Liver (tissue), 9 donors: Measurements from ENCODE around the gene EIF4E3. TPM values are rescaled to one million over a fixed set of nuclear protein-coding genes. Genes with fewer than 3 reads are reported as not detected.
A peak's percentile ranks its signal among the peaks of the same experiment; 100 is the strongest.

Experiments used
- DNase-seq: peaks from one replicate; pipeline ENCODE4 v3.0.0-alpha.2; 2017; ENCODE audit warnings: low spot score
- H3K27ac ChIP-seq, 2 donors: one replicate each; pipeline ENCODE4 v1.7.0; 2013; ENCODE audit warnings: inconsistent platforms in 2 of 2, low read length in 2 of 2, control low read depth in 1 of 2, low read depth in 1 of 2, mild to moderate bottlenecking in 1 of 2
- H3K27me3 ChIP-seq, 4 donors: one replicate each; pipeline versions ENCODE4 v1.6.1 to v1.7.0; 2013; ENCODE audit warnings: low read length in 3 of 4, inconsistent platforms in 1 of 4, mild to moderate bottlenecking in 1 of 4, moderate library complexity in 1 of 4; ENCODE audit not compliant: control insufficient read depth in 4 of 4, insufficient read depth in 4 of 4
- H3K36me3 ChIP-seq, 4 donors: one replicate each; pipeline versions ENCODE4 v1.6.1 to v1.7.0; 2013; ENCODE audit warnings: low read length in 3 of 4, mild to moderate bottlenecking in 3 of 4, low read depth in 1 of 4, moderate library complexity in 1 of 4; ENCODE audit not compliant: control insufficient read depth in 4 of 4, insufficient read depth in 3 of 4
- H3K4me1 ChIP-seq, 4 donors: one replicate each; pipeline versions ENCODE4 v1.6.1 to v1.7.0; 2013; ENCODE audit warnings: low read length in 3 of 4, mild to moderate bottlenecking in 3 of 4, moderate library complexity in 1 of 4; ENCODE audit not compliant: control insufficient read depth in 4 of 4, insufficient read depth in 4 of 4
- H3K4me3 ChIP-seq, 3 donors: one replicate each; pipeline versions ENCODE4 v1.6.1 to v1.7.0; 2013; ENCODE audit warnings: low read length in 3 of 3, control low read depth in 1 of 3, low read depth in 1 of 3, mild to moderate bottlenecking in 1 of 3
- H3K9ac ChIP-seq, 2 donors: one replicate each; pipeline ENCODE4 v1.7.0; 2013; ENCODE audit warnings: low read length in 2 of 2, mild to moderate bottlenecking in 2 of 2, moderate library complexity in 2 of 2, control low read depth in 1 of 2, low read depth in 1 of 2
- H3K9me3 ChIP-seq, 4 donors: one replicate each; pipeline versions ENCODE4 v1.6.1 to v1.7.0; 2013; ENCODE audit warnings: low read length in 3 of 4; ENCODE audit not compliant: control insufficient read depth in 4 of 4
- EGR1 ChIP-seq, 2 donors: IDR thresholded peaks; 2 replicates each; pipeline ENCODE4 v1.6.1; 2016 to 2018; ENCODE audit warnings: antibody characterized with exemption in 2 of 2, low read depth in 2 of 2
- FOXA1 ChIP-seq: IDR thresholded peaks from 2 replicates; pipeline ENCODE4 v1.6.1; 2016; ENCODE audit warnings: antibody characterized with exemption
- FOXA2 ChIP-seq: IDR thresholded peaks from 2 replicates; pipeline ENCODE4 v1.6.1; 2016; ENCODE audit warnings: antibody characterized with exemption
- GABPA ChIP-seq, 2 donors: IDR thresholded peaks in 1 of 2; conservative IDR thresholded peaks in 1 of 2; 2 replicates each; pipeline ENCODE4 v1.6.1; 2016; ENCODE audit warnings: antibody characterized with exemption in 2 of 2, mild to moderate bottlenecking in 1 of 2, moderate library complexity in 1 of 2
- HNF4G ChIP-seq: IDR thresholded peaks from 2 replicates; pipeline ENCODE4 v1.6.1; 2016; ENCODE audit warnings: antibody characterized with exemption
- JUND ChIP-seq, 2 donors: IDR thresholded peaks; 2 replicates each; pipeline ENCODE4 v1.6.1; 2016; ENCODE audit warnings: antibody characterized with exemption in 2 of 2
- RAD21 ChIP-seq, 2 donors: IDR thresholded peaks; 2 replicates each; pipeline ENCODE4 v1.6.1; 2016; ENCODE audit warnings: antibody characterized with exemption in 2 of 2, mild to moderate bottlenecking in 2 of 2
- RXRA ChIP-seq, 2 donors: IDR thresholded peaks; 2 replicates each; pipeline ENCODE4 v1.6.1; 2017 to 2018; ENCODE audit warnings: antibody characterized with exemption in 2 of 2, mild to moderate bottlenecking in 1 of 2
- SP1 ChIP-seq: IDR thresholded peaks from 2 replicates; pipeline ENCODE4 v1.6.1; 2018; ENCODE audit warnings: antibody characterized with exemption, mild to moderate bottlenecking
- TAF1 ChIP-seq: conservative IDR thresholded peaks from 2 replicates; pipeline ENCODE4 v1.6.1; 2016; ENCODE audit warnings: antibody characterized with exemption, mild to moderate bottlenecking
- YY1 ChIP-seq: IDR thresholded peaks from 2 replicates; pipeline ENCODE4 v1.6.1; 2016; ENCODE audit warnings: antibody characterized with exemption, mild to moderate bottlenecking
- WGBS: extraction: QIAGEN DNeasy Blood & Tissue Kit; methylation state at CpG from one replicate; pipeline ENCODE4 v1.1.7; 2013; 5-methylcytosine and 5-hydroxymethylcytosine counted together
- polyA plus RNA-seq, 2 donors: library from polyadenylated mRNA; stranded (reverse) in 1 of 2; unstranded in 1 of 2; fragments of 200-250 nt in 1 of 2; fragments of >200 nt in 1 of 2; fragmentation: Nextera tagmentation in 1 of 2; extraction: Ambion mirVana in 1 of 2; gene quantifications; one replicate each; pipeline versions ENCODE4 v1.2.1 to v1.2.3, GENCODE V29; 2013 to 2015
- total RNA-seq, 2 donors: library from RNA; depleted of rRNA; stranded (reverse); fragments of >200 nt; gene quantifications; one replicate each; pipeline ENCODE4 v1.2.3, GENCODE V29; 2014
- TF ChIP-seq, protein P1 (sequence below): IDR thresholded peaks from 2 replicates; pipeline ENCODE4 v1.6.1; 2016; ENCODE audit warnings: antibody characterized with exemption
- TF ChIP-seq, protein P2 (sequence below): IDR thresholded peaks from 2 replicates; pipeline ENCODE4 v1.6.1; 2016; ENCODE audit warnings: antibody characterized with exemption, mild to moderate bottlenecking
- TF ChIP-seq, protein P3 (sequence below): fragments of 150-350 bp; IDR thresholded peaks from 2 replicates; pipeline ENCODE4 v1.5.1; 2017; ENCODE audit warnings: improper control_type of control experiment, low read depth, low read length; ENCODE audit not compliant: missing input control
- TF ChIP-seq, protein P4 (sequence below): IDR thresholded peaks from 2 replicates; pipeline ENCODE4 v1.6.1; 2016; ENCODE audit warnings: antibody characterized with exemption
- TF ChIP-seq, protein P5 (sequence below): IDR thresholded peaks from 2 replicates; pipeline ENCODE4 v1.6.1; 2016; ENCODE audit warnings: antibody characterized with exemption
- donor health status: healthy.
- donor health status: healthy.
- donor health status: healthy.
- donor health status: healthy.
- donor health status: healthy.

Gene EIF4E3
- total RNA-seq (1 to 10 TPM; 1.5 to 3.7 TPM), polyA plus RNA-seq (1 to 10 TPM; 1.1 to 4.0 TPM)

DNA sequence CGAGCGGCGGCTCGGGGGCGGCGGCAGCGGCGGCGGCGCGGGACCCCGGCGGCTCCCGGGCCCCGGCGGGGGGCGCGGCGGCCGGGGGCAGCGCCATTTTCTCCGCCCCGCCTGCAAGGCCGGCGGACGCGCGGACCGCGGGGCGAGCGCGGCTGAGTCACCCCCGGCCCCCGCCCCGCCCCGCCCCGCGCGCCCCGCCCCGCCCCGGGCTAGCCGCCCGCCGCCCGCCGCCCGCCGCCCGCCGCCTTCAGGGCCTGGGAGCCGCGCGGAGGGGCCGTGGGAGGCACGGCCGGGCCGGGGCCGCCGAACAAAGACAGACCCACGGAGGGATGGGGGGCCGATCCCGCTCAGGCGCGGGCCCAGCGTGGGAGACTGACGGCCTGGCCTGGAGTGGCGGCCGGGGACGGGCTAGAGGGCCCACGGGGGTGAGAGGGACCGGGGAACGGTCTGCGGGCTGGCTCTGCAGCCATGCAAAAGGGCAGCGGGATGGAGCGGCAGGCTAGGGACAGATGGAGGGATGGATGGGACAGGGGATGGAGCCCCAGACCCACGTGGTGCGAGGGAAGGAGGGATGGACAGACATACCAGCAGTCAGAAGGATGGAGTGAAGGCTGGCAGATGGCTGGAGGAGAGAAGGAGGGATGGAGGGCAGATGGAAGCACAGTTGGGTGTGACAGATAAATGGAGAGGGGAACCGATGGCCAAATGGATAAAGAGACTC, at the start of gene EIF4E3:
Gene EIF4E3 (minus strand): TSS at position 132 of the 721 bp plus-strand sequence. CDS start 35 bp downstream, at position 97.
- no peak for DNase-seq
- Histone ChIP-seq H3K9ac (peak within 1 kb of the TSS; percentile 62 to 78), H3K36me3 (no peaks in the 10 kb centered on the region), H3K4me1 (peaks cover 0 to 23% (median 13%) of the 10 kb centered on the region in 4 donors), H3K4me3 (peak within 1 kb of the TSS; percentile 77 to 87 (median 87)), H3K9me3 (no peaks in the 10 kb centered on the region), H3K27ac (peak within 1 kb of the TSS; percentile 52 to 70), H3K27me3 (no peaks in the 10 kb centered on the region)
- WGBS, result 4% methylated on average over 80 of the region's 80 CpGs
- TF ChIP-seq, protein P1, sequence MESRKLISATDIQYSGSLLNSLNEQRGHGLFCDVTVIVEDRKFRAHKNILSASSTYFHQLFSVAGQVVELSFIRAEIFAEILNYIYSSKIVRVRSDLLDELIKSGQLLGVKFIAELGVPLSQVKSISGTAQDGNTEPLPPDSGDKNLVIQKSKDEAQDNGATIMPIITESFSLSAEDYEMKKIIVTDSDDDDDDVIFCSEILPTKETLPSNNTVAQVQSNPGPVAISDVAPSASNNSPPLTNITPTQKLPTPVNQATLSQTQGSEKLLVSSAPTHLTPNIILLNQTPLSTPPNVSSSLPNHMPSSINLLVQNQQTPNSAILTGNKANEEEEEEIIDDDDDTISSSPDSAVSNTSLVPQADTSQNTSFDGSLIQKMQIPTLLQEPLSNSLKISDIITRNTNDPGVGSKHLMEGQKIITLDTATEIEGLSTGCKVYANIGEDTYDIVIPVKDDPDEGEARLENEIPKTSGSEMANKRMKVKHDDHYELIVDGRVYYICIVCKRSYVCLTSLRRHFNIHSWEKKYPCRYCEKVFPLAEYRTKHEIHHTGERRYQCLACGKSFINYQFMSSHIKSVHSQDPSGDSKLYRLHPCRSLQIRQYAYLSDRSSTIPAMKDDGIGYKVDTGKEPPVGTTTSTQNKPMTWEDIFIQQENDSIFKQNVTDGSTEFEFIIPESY, result no peak
- TF ChIP-seq, protein P2, sequence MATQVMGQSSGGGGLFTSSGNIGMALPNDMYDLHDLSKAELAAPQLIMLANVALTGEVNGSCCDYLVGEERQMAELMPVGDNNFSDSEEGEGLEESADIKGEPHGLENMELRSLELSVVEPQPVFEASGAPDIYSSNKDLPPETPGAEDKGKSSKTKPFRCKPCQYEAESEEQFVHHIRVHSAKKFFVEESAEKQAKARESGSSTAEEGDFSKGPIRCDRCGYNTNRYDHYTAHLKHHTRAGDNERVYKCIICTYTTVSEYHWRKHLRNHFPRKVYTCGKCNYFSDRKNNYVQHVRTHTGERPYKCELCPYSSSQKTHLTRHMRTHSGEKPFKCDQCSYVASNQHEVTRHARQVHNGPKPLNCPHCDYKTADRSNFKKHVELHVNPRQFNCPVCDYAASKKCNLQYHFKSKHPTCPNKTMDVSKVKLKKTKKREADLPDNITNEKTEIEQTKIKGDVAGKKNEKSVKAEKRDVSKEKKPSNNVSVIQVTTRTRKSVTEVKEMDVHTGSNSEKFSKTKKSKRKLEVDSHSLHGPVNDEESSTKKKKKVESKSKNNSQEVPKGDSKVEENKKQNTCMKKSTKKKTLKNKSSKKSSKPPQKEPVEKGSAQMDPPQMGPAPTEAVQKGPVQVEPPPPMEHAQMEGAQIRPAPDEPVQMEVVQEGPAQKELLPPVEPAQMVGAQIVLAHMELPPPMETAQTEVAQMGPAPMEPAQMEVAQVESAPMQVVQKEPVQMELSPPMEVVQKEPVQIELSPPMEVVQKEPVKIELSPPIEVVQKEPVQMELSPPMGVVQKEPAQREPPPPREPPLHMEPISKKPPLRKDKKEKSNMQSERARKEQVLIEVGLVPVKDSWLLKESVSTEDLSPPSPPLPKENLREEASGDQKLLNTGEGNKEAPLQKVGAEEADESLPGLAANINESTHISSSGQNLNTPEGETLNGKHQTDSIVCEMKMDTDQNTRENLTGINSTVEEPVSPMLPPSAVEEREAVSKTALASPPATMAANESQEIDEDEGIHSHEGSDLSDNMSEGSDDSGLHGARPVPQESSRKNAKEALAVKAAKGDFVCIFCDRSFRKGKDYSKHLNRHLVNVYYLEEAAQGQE, result no peak
- no peak for TF ChIP-seq GABPA (IDR thresholded peaks at IDR 0.05 in 1 of 2, conservative IDR thresholded peaks at IDR 0.05 in 1 of 2)
- no peak for TF ChIP-seq FOXA2
- TF ChIP-seq, protein P3, sequence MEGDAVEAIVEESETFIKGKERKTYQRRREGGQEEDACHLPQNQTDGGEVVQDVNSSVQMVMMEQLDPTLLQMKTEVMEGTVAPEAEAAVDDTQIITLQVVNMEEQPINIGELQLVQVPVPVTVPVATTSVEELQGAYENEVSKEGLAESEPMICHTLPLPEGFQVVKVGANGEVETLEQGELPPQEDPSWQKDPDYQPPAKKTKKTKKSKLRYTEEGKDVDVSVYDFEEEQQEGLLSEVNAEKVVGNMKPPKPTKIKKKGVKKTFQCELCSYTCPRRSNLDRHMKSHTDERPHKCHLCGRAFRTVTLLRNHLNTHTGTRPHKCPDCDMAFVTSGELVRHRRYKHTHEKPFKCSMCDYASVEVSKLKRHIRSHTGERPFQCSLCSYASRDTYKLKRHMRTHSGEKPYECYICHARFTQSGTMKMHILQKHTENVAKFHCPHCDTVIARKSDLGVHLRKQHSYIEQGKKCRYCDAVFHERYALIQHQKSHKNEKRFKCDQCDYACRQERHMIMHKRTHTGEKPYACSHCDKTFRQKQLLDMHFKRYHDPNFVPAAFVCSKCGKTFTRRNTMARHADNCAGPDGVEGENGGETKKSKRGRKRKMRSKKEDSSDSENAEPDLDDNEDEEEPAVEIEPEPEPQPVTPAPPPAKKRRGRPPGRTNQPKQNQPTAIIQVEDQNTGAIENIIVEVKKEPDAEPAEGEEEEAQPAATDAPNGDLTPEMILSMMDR, result no peak
- no peak for TF ChIP-seq RXRA (IDR thresholded peaks at IDR 0.05)
- no peak for TF ChIP-seq YY1
- TF ChIP-seq EGR1 (IDR thresholded peaks at IDR 0.05; ENCODE audit: low read depth in 2 of 2), result no peak
- no peak for TF ChIP-seq JUND (IDR thresholded peaks at IDR 0.05)
- TF ChIP-seq TAF1, result no peak
- no peak for TF ChIP-seq RAD21 (IDR thresholded peaks at IDR 0.05)
- no peak for TF ChIP-seq HNF4G
- TF ChIP-seq, protein P4, sequence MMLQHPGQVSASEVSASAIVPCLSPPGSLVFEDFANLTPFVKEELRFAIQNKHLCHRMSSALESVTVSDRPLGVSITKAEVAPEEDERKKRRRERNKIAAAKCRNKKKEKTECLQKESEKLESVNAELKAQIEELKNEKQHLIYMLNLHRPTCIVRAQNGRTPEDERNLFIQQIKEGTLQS, result no peak
- TF ChIP-seq SP1, result no peak
- TF ChIP-seq, protein P5, sequence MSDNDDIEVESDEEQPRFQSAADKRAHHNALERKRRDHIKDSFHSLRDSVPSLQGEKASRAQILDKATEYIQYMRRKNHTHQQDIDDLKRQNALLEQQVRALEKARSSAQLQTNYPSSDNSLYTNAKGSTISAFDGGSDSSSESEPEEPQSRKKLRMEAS, result no peak
- TF ChIP-seq FOXA1, result no peak
